Measurements from ENCODE around the gene RAC2. TPM values are rescaled to one million over a fixed set of nuclear protein-coding genes. Genes with fewer than 3 reads are reported as not detected.
A peak's percentile ranks its signal among the peaks of the same experiment; 100 is the strongest.

RAC2 gene
- total and polyA plus RNA-seq, 9 of the 15 experiments (the other 6 are each of a cell fraction or from before 2014, with no cell fraction given): 22.7 to 103 (median 43.3) TPM

DNA sequence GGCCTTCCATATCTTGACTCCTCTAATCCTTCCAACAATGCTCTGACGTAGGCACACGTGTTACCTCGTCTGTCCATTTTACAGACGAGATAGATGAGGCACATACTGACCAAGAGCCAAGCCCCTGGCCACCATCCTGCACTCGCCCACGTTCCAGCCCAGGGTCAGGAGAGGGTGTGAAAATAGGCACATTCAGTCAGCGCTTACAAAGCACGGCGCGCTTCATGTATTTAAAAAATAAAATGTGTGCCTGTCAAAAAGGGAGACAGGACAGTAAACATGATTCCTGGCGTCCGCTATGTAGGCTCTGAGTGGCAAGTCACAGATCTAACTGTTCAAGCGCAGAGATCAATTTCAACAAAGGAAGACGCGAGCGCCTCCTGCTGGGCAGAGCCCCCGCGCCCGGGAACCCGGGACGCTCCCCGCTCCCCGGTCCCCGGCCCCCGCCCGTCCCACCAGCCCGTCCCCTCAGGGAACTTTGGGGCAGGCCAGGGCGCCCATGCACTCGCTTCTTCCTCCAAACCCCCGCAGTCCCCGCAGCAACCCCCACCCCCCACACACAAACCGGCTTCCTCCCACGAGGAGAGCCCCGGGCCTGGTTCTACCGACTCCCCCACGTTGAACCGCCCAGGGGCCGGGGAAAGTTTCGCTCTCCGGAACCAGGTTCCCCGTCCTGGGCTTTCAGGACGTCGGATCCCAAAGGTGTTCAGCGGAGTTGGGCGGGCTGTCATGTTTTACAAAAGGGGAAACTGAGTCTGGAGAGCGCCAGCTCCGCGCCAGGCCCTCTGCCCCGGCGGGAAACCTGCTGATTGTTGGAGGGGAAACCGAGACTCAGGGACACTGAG is 45.6 kb downstream of the RAC2 start (continued):
- TF ChIP-seq ZC3H4 (CRISPR knock-in tag; IDR thresholded peaks at IDR 0.05; ENCODE audit: borderline replicate concordance) (0 out of 2 replicates have a peak, but pooled peaks have one; percentile 26), ZNF589 (CRISPR knock-in tag; IDR thresholded peaks at IDR 0.05; ENCODE audit: low read depth) (no peak), MEF2D (tag; conservative IDR thresholded peaks at IDR 0.05; ENCODE audit: low read depth) (no peak), GTF2E2 (tag; IDR thresholded peaks at IDR 0.05) (no peak), ZNF561 (CRISPR knock-in tag; conservative IDR thresholded peaks at IDR 0.05) (no peak), KAT2B (IDR thresholded peaks at IDR 0.05; ENCODE audit: low read depth, low read length) (no peak), TCF7 (IDR thresholded peaks at IDR 0.05; ENCODE audit: borderline replicate concordance) (no peak), GTF2F1 (IDR thresholded peaks at IDR 0.05; ENCODE audit: low read depth, low read length) (no peak), BDP1 (IDR thresholded peaks at IDR 0.05; ENCODE audit: insufficient read depth, insufficient read length) (no peak), SMAD2 (IDR thresholded peaks at IDR 0.05; ENCODE audit: low read depth, low read length) (no peak), ZNF507 (tag; conservative IDR thresholded peaks at IDR 0.05) (no peak), BCOR (IDR thresholded peaks at IDR 0.05) (peak; percentile 87), ESRRA (IDR thresholded peaks at IDR 0.05; ENCODE audit: borderline replicate concordance, low read depth) (no peak), SETDB1 (IDR thresholded peaks at IDR 0.05; ENCODE audit: low read length) (no peak), CTBP1 (IDR thresholded peaks at IDR 0.05; ENCODE audit: borderline replicate concordance) (no peak), IFI16 (CRISPR knock-in tag; IDR thresholded peaks at IDR 0.05) (no peak), HNRNPLL (IDR thresholded peaks at IDR 0.05; ENCODE audit: low read depth, low read length, poor library complexity, severe bottlenecking) (no peak), RBM15 (IDR thresholded peaks at IDR 0.05; ENCODE audit: insufficient read depth, low read length) (no peak), NFE2 (IDR thresholded peaks at IDR 0.05; ENCODE audit: low read depth) (no peak), TAL1 (IDR thresholded peaks at IDR 0.05) (no peak), EWSR1 (IDR thresholded peaks at IDR 0.05; ENCODE audit: borderline replicate concordance, low read depth, partially characterized antibody) (no peak), POLR3G (IDR thresholded peaks at IDR 0.05; ENCODE audit: extremely low read depth, insufficient read length, insufficient replicate concordance) (no peak), FOXK1 (CRISPR knock-in tag; IDR thresholded peaks at IDR 0.05; ENCODE audit: borderline replicate concordance) (no peak), TOE1 (IDR thresholded peaks at IDR 0.05; ENCODE audit: borderline replicate concordance) (no peak), TOE1 (CRISPR knock-in tag; IDR thresholded peaks at IDR 0.05; ENCODE audit: borderline replicate concordance, low read depth) (no peak), CBX8 (IDR thresholded peaks at IDR 0.05; ENCODE audit: borderline replicate concordance, extremely low read depth, low read depth, low read length, poor library complexity, severe bottlenecking) (no peak), CEBPG (CRISPR knock-in tag; IDR thresholded peaks at IDR 0.05) (no peak), CEBPG (tag; conservative IDR thresholded peaks at IDR 0.05 in 1 of 2, IDR thresholded peaks at IDR 0.05 in 1 of 2) (no peak), ATF1 (CRISPR knock-in tag; IDR thresholded peaks at IDR 0.05) (no peak), ATF1 (tag; IDR thresholded peaks at IDR 0.05) (peak; percentile 59)
- TF ChIP-seq, protein P1, sequence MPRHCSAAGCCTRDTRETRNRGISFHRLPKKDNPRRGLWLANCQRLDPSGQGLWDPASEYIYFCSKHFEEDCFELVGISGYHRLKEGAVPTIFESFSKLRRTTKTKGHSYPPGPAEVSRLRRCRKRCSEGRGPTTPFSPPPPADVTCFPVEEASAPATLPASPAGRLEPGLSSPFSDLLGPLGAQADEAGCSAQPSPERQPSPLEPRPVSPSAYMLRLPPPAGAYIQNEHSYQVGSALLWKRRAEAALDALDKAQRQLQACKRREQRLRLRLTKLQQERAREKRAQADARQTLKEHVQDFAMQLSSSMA (CRISPR knock-in tag; IDR thresholded peaks at IDR 0.05): no peak
- TF ChIP-seq, protein P2, sequence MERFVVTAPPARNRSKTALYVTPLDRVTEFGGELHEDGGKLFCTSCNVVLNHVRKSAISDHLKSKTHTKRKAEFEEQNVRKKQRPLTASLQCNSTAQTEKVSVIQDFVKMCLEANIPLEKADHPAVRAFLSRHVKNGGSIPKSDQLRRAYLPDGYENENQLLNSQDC (CRISPR knock-in tag; IDR thresholded peaks at IDR 0.05): no peak

Data from K562 (cell line).